ENCODE data around the gene PTPRQ.

DNA sequence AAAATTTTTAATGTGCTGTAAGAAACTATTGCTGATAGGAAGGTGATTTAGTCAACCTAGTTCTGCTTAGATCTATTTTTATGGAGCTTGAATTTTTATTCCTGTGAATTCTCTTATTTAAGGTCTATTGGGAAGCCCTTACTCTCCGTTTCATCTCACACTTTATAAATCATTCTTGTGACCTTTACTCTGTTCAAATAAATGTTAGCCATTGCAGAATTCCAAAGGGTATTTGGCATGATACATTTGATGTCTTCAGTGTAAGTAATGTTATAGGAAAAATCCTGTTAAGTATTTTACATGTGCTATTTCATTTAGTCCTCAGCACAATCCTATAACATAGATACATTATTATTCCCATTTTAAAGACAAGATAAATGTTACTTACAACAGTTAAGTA is 12.5 kb downstream of the PTPRQ start:
- TF ChIP-seq, protein P1, sequence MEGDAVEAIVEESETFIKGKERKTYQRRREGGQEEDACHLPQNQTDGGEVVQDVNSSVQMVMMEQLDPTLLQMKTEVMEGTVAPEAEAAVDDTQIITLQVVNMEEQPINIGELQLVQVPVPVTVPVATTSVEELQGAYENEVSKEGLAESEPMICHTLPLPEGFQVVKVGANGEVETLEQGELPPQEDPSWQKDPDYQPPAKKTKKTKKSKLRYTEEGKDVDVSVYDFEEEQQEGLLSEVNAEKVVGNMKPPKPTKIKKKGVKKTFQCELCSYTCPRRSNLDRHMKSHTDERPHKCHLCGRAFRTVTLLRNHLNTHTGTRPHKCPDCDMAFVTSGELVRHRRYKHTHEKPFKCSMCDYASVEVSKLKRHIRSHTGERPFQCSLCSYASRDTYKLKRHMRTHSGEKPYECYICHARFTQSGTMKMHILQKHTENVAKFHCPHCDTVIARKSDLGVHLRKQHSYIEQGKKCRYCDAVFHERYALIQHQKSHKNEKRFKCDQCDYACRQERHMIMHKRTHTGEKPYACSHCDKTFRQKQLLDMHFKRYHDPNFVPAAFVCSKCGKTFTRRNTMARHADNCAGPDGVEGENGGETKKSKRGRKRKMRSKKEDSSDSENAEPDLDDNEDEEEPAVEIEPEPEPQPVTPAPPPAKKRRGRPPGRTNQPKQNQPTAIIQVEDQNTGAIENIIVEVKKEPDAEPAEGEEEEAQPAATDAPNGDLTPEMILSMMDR (IDR thresholded peaks at IDR 0.05) = no peak
- no peak for TF ChIP-seq POLR2AphosphoS5 (IDR thresholded peaks at IDR 0.05)

Measured in prostate gland (tissue), 2 donors.